WTC11 (cell line): ENCODE measurements around the gene CAPN2.

Source experiments
- ATF6 ChIP-seq: sonication (generic); formaldehyde crosslinking; IDR thresholded peaks from 2 replicates; pipeline ENCODE4 v1.8.1; 2023; ENCODE audit warnings: mild to moderate bottlenecking, missing genetic modification reagents
- CREB1 ChIP-seq: sonication (generic); formaldehyde crosslinking; IDR thresholded peaks from 2 replicates; pipeline ENCODE4 v1.8.0; 2023; ENCODE audit warnings: mild to moderate bottlenecking, missing genetic modification reagents
- CREM ChIP-seq: sonication (generic); formaldehyde crosslinking; IDR thresholded peaks from 2 replicates; pipeline ENCODE4 v1.8.1; 2022; ENCODE audit warnings: mild to moderate bottlenecking, missing genetic modification reagents, moderate library complexity
- E2F4 ChIP-seq: sonication (generic); formaldehyde crosslinking; IDR thresholded peaks from 2 replicates; pipeline ENCODE4 v1.8.1; 2022; ENCODE audit warnings: low read depth, mild to moderate bottlenecking, moderate library complexity, missing genetic modification reagents, borderline replicate concordance
- ETV6 ChIP-seq: sonication (generic); formaldehyde crosslinking; IDR thresholded peaks from 2 replicates; pipeline ENCODE4 v1.8.1; 2022; ENCODE audit warnings: mild to moderate bottlenecking, missing genetic modification reagents
- FOXJ3 ChIP-seq: sonication (generic); formaldehyde crosslinking; IDR thresholded peaks from 2 replicates; pipeline ENCODE4 v1.9.0; 2021; ENCODE audit warnings: missing genetic modification reagents, mild to moderate bottlenecking, borderline replicate concordance
- HMGXB4 ChIP-seq: sonication (generic); formaldehyde crosslinking; IDR thresholded peaks from 2 replicates; pipeline ENCODE4 v1.8.1; 2023; ENCODE audit warnings: mild to moderate bottlenecking, moderate library complexity, missing genetic modification reagents
- MXD4 ChIP-seq: fragments of 250-450 bp; sonication (Bioruptor Pico); IDR thresholded peaks from 2 replicates; pipeline ENCODE4 v1.8.0; 2021; ENCODE audit warnings: mild to moderate bottlenecking, moderate library complexity, borderline replicate concordance
- NFYB ChIP-seq: sonication (generic); formaldehyde crosslinking; conservative IDR thresholded peaks from 2 replicates; pipeline ENCODE4 v1.8.0; 2022; ENCODE audit warnings: low read depth, missing genetic modification reagents
- SMAD3 ChIP-seq: sonication (generic); formaldehyde crosslinking; IDR thresholded peaks from 2 replicates; pipeline ENCODE4 v1.8.0; 2022; ENCODE audit warnings: missing genetic modification reagents, mild to moderate bottlenecking, borderline replicate concordance
- STAT6 ChIP-seq: sonication (generic); formaldehyde crosslinking; conservative IDR thresholded peaks from 2 replicates; pipeline ENCODE4 v1.8.1; 2023; ENCODE audit warnings: mild to moderate bottlenecking, low read depth, missing genetic modification reagents, moderate library complexity
- USF1 ChIP-seq: sonication (generic); formaldehyde crosslinking; IDR thresholded peaks from 2 replicates; pipeline ENCODE4 v1.8.0; 2022; ENCODE audit warnings: mild to moderate bottlenecking, missing genetic modification reagents
- TF ChIP-seq, protein P1 (sequence below): fragments of 200-600 bp; IDR thresholded peaks from 2 replicates; pipeline ENCODE4 v1.8.0; 2022; ENCODE audit warnings: antibody characterized with exemption

DNA sequence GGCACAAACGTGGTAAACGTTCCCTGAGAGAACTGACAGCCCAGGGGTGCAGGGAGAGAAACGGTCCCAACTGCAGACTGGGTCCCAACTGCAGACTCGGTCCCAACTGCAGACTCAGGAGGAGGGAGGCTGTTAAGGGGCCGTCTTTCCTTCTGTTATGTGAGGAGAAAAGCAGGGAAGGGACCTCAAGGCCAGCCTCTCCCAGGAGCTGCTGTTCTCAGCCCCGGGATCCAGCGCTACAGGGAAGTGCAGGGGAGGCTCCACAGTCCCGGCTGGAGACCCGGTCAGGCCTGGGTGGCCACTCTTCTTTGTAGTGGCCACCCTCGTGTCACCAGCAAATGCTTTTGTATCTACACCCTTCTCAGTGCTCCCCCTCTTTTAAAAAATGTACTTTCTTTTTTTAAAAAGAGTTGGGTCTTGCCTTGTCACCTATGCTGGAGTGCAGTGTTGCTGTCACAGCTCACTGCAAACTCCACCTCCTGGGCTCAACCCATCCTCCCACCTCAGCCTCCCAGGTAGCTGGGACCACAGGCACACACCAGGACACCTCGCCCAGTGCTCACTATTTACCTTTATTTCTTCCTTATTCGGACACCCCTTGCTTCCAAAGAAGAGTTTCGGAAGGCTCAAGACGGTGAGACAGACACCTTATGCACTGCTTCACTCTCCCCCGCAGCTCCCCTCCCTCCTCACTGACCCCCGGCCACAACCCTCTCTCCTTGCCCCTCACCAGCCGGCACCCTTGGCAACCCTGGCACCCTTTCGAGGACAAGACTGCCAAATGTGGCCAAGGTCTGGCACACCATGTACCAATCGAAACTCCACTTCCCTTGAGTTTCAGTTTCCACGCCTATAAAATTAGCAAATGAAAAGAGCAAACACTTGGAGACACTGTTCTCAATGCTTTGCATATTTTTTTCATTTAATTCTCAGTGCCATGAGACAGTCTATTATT lies 21.8 kb downstream of the CAPN2 start:
- TF ChIP-seq CREM (CRISPR knock-in tag) (no peak), E2F4 (no peak), FOXJ3 (no peak), STAT6 (no peak), MXD4 (CRISPR knock-in tag) (no peak), HMGXB4 (no peak), ETV6 (CRISPR knock-in tag) (no peak), SMAD3 (CRISPR knock-in tag) (no peak), NFYB (CRISPR knock-in tag) (no peak), ATF6 (CRISPR knock-in tag) (no peak), CREB1 (CRISPR knock-in tag) (no peak), USF1 (CRISPR knock-in tag) (no peak)
- TF ChIP-seq, protein P1, sequence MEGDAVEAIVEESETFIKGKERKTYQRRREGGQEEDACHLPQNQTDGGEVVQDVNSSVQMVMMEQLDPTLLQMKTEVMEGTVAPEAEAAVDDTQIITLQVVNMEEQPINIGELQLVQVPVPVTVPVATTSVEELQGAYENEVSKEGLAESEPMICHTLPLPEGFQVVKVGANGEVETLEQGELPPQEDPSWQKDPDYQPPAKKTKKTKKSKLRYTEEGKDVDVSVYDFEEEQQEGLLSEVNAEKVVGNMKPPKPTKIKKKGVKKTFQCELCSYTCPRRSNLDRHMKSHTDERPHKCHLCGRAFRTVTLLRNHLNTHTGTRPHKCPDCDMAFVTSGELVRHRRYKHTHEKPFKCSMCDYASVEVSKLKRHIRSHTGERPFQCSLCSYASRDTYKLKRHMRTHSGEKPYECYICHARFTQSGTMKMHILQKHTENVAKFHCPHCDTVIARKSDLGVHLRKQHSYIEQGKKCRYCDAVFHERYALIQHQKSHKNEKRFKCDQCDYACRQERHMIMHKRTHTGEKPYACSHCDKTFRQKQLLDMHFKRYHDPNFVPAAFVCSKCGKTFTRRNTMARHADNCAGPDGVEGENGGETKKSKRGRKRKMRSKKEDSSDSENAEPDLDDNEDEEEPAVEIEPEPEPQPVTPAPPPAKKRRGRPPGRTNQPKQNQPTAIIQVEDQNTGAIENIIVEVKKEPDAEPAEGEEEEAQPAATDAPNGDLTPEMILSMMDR = no peak
